HCT116 (cell line): ENCODE data around the gene ELAVL1. TPM values are rescaled to one million over a fixed set of nuclear protein-coding genes. Genes with fewer than 3 reads are reported as not detected.

Source experiments
- ATAC-seq: fragments of 200-7000 bp; cut with Tn5 transposase; 2 replicates; pipeline ENCODE4 v1.9.1; 2020; ENCODE audit warnings: mild to moderate bottlenecking, moderate library complexity
- BruUV-seq: library from RNA; stranded (reverse); fragments of 400-500 nt; replicated peaks from 2 replicates; lab custom pipeline; 2021; lab: Mats Ljungman, UMichigan
- CTCF ChIA-PET: fragments of 300-600 bp; sonication (Branson Sonifier 250); formaldehyde crosslinking; loops from one replicate; lab custom pipeline; 2021; ENCODE audit warnings: antibody characterized with exemption; lab: Charles Lee
- POLR2A ChIA-PET: fragments of 300-600, 350-600 bp; sonication (Branson Sonifier 250); formaldehyde crosslinking; loops from one replicate; lab custom pipeline; 2021; ENCODE audit warnings: antibody characterized with exemption; lab: Charles Lee
- RAD21 ChIA-PET, 2 experiments: fragments of 300-600 bp; sonication (Branson Sonifier 250); formaldehyde crosslinking; loops; one replicate each; lab custom pipeline; 2023; ENCODE audit warnings: low total read pairs in 2 of 2; ENCODE audit not compliant: uncharacterized antibody in 2 of 2, unreplicated experiment in 2 of 2, low non-redundant PET in 1 of 2; lab: Charles Lee
- DNase-seq: peaks from one replicate; pipeline ENCODE4 v3.0.0-alpha.2; 2010; ENCODE audit warnings: low read depth, low spot score
- H2AFZ ChIP-seq: fragments of 200-600 bp; shearing (Covaris generic), sonication (generic); 2 replicates; pipeline ENCODE4 v1.6.1; 2017; ENCODE audit warnings: low read depth, mixed run types, mixed read lengths, antibody characterized with exemption, low read length; ENCODE audit not compliant: poor library complexity, severe bottlenecking
- H3K27ac ChIP-seq: 2 replicates; pipeline ENCODE4 v1.5.1; 2012; ENCODE audit warnings: low read depth, low read length
- H3K27me3 ChIP-seq: fragments of 200-600 bp; sonication (generic); 2 replicates; pipeline ENCODE4 v1.6.1; 2016; ENCODE audit warnings: mixed run types, low read length, mixed read lengths; ENCODE audit not compliant: insufficient read depth
- H3K36me3 ChIP-seq, 2 experiments: fragments of 200-500 bp in 1 of 2; fragments of 200-600 bp in 1 of 2; sonication (Bioruptor generic) in 1 of 2; sonication (generic) in 1 of 2; 2 replicates each; pipeline versions ENCODE4 v1.5.1 to v1.6.1; 2014 to 2016; ENCODE audit warnings: low read length in 2 of 2, inconsistent platforms in 1 of 2, mixed read lengths in 1 of 2, mixed run types in 1 of 2; ENCODE audit not compliant: insufficient read depth in 2 of 2, control insufficient read depth in 1 of 2
- H3K4me1 ChIP-seq, 2 experiments: fragments of 200-600 bp in 1 of 2; sonication (generic) in 1 of 2; 2 replicates each; pipeline versions ENCODE4 v1.5.1 to v1.6.1; 2012 to 2017; ENCODE audit warnings: low read length in 2 of 2, inconsistent platforms in 1 of 2, mild to moderate bottlenecking in 1 of 2, mixed read lengths in 1 of 2, mixed run types in 1 of 2, moderate library complexity in 1 of 2; ENCODE audit not compliant: insufficient read depth in 2 of 2, control insufficient read depth in 1 of 2
- H3K4me2 ChIP-seq: fragments of 200-600 bp; sonication (generic); 2 replicates; pipeline ENCODE4 v1.6.1; 2017; ENCODE audit warnings: mixed run types, low read length, mixed read lengths
- H3K4me3 ChIP-seq, 2 experiments: fragments of 200-600 bp in 1 of 2; sonication (generic) in 1 of 2; replicated peaks in 1 of 2; 2 replicates each; pipeline ENCODE4 v1.5.1; 2011 to 2016; ENCODE audit warnings: low read length in 2 of 2, control low read depth in 1 of 2, low read depth in 1 of 2, mild to moderate bottlenecking in 1 of 2, mixed read lengths in 1 of 2, mixed run types in 1 of 2
- H3K79me2 ChIP-seq: fragments of 200-600 bp; sonication (generic); 2 replicates; pipeline ENCODE4 v1.6.1; 2017; ENCODE audit warnings: mild to moderate bottlenecking, mixed run types, low read length, moderate library complexity, mixed read lengths; ENCODE audit not compliant: insufficient read depth
- H3K9ac ChIP-seq: fragments of 200-600 bp; sonication (generic); 2 replicates; pipeline ENCODE4 v1.6.1; 2016; ENCODE audit warnings: low read length, mixed read lengths
- H3K9me2 ChIP-seq: fragments of 200-600 bp; sonication (generic), shearing (Covaris generic); 2 replicates; pipeline ENCODE4 v1.6.1; 2017; ENCODE audit warnings: mixed run types, mild to moderate bottlenecking, moderate library complexity; ENCODE audit not compliant: insufficient read depth
- H3K9me3 ChIP-seq, 2 experiments: fragments of 200-500 bp in 1 of 2; fragments of 200-600 bp in 1 of 2; sonication (Bioruptor generic) in 1 of 2; sonication (generic) in 1 of 2; 2 replicates each; pipeline ENCODE4 v1.6.1; 2014 to 2017; ENCODE audit warnings: low read length in 2 of 2, mixed read lengths in 2 of 2, inconsistent platforms in 1 of 2, low read depth in 1 of 2, mild to moderate bottlenecking in 1 of 2, mixed run types in 1 of 2, moderate library complexity in 1 of 2; ENCODE audit not compliant: control insufficient read depth in 1 of 2, insufficient read depth in 1 of 2
- H4K20me1 ChIP-seq: fragments of 200-600 bp; sonication (generic), shearing (Covaris generic); 2 replicates; pipeline ENCODE4 v1.6.1; 2017; ENCODE audit warnings: mixed run types, mild to moderate bottlenecking, moderate library complexity; ENCODE audit not compliant: insufficient read depth
- CBX3 ChIP-seq: IDR thresholded peaks from 2 replicates; pipeline ENCODE4 v1.6.1; 2012; ENCODE audit warnings: low read depth
- ELF1 ChIP-seq: IDR thresholded peaks from 2 replicates; pipeline ENCODE4 v1.6.1; 2012; ENCODE audit warnings: low read depth, borderline replicate concordance
- EZH2 ChIP-seq: fragments of 200-600 bp; sonication (generic); IDR thresholded peaks from 2 replicates; pipeline ENCODE4 v1.6.1; 2017; ENCODE audit warnings: antibody characterized with exemption, mixed run types
- FOSL1 ChIP-seq: IDR thresholded peaks from 2 replicates; pipeline ENCODE4 v1.6.1; 2012; ENCODE audit warnings: low read depth
- JUND ChIP-seq: IDR thresholded peaks from 2 replicates; pipeline ENCODE4 v1.6.1; 2012
- POLR2AphosphoS5 ChIP-seq: IDR thresholded peaks from 2 replicates; pipeline ENCODE4 v1.6.1; 2011; ENCODE audit warnings: mild to moderate bottlenecking, low read depth, low read length, moderate library complexity
- RAD21 ChIP-seq: IDR thresholded peaks from 2 replicates; pipeline ENCODE4 v1.6.1; 2012; ENCODE audit warnings: low read depth, mild to moderate bottlenecking
- SP1 ChIP-seq: IDR thresholded peaks from 2 replicates; pipeline ENCODE4 v1.6.1; 2012; ENCODE audit warnings: low read depth
- SRF ChIP-seq: IDR thresholded peaks from 2 replicates; pipeline ENCODE4 v1.6.1; 2012; ENCODE audit warnings: low read depth
- TCF7L2 ChIP-seq: IDR thresholded peaks from 2 replicates; pipeline ENCODE4 v1.7.0; 2011; ENCODE audit warnings: borderline replicate concordance, inconsistent platforms; ENCODE audit not compliant: insufficient read depth, insufficient read length; ENCODE audit errors: extremely low read depth
- ZFX ChIP-seq: fragments of 450-650 bp; IDR thresholded peaks from 2 replicates; pipeline ENCODE4 v1.6.1; 2017
- ZNF274 ChIP-seq: fragments of 200-500 bp; sonication (Bioruptor generic); IDR thresholded peaks from 2 replicates; pipeline ENCODE4 v1.6.1; 2014; ENCODE audit warnings: mild to moderate bottlenecking, low read depth, low read length, inconsistent platforms
- intact Hi-C: fragments of 100-400 bp; cut with micrococcal nuclease; formaldehyde crosslinking; loops from 2 replicates; pipeline ENCODE4 v1.10.0; 2022
- total RNA-seq: library from RNA; stranded (reverse); gene quantifications from one replicate; pipeline ENCODE4 v1.2.1, GENCODE V29; 2021; ENCODE audit not compliant: unreplicated experiment
- TF ChIP-seq, protein P1 (sequence below), 3 experiments: fragments of 200-600 bp in 1 of 3; sonication (generic) in 1 of 3; IDR thresholded peaks in 2 of 3; conservative IDR thresholded peaks in 1 of 3; 2 replicates each; pipeline ENCODE4 v1.5.1; 2012 to 2017; ENCODE audit warnings: low read depth in 2 of 3, low read length in 2 of 3, antibody characterized with exemption in 1 of 3, borderline replicate concordance in 1 of 3, control low read depth in 1 of 3, mild to moderate bottlenecking in 1 of 3, mixed read lengths in 1 of 3, mixed run types in 1 of 3, moderate library complexity in 1 of 3; ENCODE audit not compliant: insufficient read depth in 1 of 3
- TF ChIP-seq, protein P2 (sequence below): IDR thresholded peaks from 2 replicates; pipeline ENCODE4 v1.6.1; 2012

ELAVL1 gene
- total RNA-seq, 1 experiment from 2014 or later, result 134 TPM

DNA sequence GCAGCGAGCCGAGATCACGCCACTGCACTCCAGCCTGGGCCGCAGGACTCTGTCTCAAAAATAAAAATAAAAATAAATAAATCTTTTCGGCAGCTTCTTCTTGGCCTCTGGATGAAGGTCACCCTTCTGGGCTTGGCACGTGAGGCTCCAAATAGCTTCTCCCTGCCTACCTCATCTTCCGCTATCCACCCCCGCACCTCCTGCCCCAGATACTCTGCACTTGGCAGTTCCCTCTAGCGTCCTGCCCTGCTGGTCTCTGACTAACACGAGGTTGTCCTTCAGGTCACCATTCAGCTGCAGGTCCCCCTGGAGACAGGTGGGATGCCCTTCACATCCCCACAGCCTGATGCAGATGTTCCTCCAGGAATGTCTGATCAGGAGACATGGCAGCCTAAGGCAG lies 38.6 kb upstream of the ELAVL1 start (continued):
- TF ChIP-seq RAD21 (no peak), JUND (no peak), SP1 (no peak), CBX3 (no peak), ZNF274 (no peak)
- TF ChIP-seq, protein P1, sequence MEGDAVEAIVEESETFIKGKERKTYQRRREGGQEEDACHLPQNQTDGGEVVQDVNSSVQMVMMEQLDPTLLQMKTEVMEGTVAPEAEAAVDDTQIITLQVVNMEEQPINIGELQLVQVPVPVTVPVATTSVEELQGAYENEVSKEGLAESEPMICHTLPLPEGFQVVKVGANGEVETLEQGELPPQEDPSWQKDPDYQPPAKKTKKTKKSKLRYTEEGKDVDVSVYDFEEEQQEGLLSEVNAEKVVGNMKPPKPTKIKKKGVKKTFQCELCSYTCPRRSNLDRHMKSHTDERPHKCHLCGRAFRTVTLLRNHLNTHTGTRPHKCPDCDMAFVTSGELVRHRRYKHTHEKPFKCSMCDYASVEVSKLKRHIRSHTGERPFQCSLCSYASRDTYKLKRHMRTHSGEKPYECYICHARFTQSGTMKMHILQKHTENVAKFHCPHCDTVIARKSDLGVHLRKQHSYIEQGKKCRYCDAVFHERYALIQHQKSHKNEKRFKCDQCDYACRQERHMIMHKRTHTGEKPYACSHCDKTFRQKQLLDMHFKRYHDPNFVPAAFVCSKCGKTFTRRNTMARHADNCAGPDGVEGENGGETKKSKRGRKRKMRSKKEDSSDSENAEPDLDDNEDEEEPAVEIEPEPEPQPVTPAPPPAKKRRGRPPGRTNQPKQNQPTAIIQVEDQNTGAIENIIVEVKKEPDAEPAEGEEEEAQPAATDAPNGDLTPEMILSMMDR (IDR thresholded peaks at IDR 0.05 in 2 of 3, conservative IDR thresholded peaks at IDR 0.05 in 1 of 3; ENCODE audit: borderline replicate concordance in 1 of 3, insufficient read depth in 1 of 3, low read depth in 2 of 3, low read length in 2 of 3), result no peak

DNA sequence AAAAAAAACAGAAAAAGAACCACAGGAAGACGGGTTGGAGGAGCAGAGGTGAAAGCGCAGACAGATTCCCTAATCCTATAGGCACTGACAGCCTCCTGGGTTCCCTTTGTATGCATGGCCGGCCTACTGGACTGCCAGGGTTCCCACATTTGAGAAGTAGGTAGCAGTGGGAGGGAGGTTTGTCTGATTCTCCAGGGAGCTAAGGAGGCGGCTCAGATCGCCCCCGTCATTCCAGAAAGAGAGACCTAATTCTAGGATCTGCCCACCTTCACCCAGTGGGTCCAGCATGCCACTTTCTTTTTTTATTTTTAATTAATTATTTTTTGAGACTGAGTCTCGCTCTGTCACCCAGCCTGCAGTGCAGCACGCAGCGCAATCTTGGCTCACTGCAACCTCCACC lies 37.5 kb upstream of the ELAVL1 start:
- Histone ChIP-seq H3K4me2 (no peak overlapping the region), H3K9me2 (no peaks in the 10 kb centered on the region), H2AFZ (no peak overlapping the region), H3K79me2 (no peaks in the 10 kb centered on the region), H4K20me1 (no peaks in the 10 kb centered on the region), H3K9me3 (no peaks in the 10 kb centered on the region), H3K9ac (no peak overlapping the region), H3K27me3 (no peaks in the 10 kb centered on the region), H3K4me1 (peaks cover 4 to 10% of the 10 kb centered on the region in 2 experiments; a peak in 3 of 4 replicates), H3K4me3 (no peak overlapping the region), H3K27ac (no peak overlapping the region), H3K36me3 (no peaks in the 10 kb centered on the region)
- ATAC-seq (no peak), DNase-seq (no peak)
- no TSS peak for BruUV-seq
- POLR2A ChIA-PET, result interaction anchor here (0.5 kb wide), 1 partner anchor 15 kb away, joined by 3 read pairs; no protein-coding TSS in a partner anchor
- RAD21 ChIA-PET, result no interaction called here
- TF ChIP-seq EZH2 (no peak), TCF7L2 (no peak), ZFX (no peak), JUND (no peak), ZNF274 (no peak), POLR2AphosphoS5 (no peak), SRF (no peak), ELF1 (no peak), FOSL1 (no peak)
- TF ChIP-seq, protein P2, sequence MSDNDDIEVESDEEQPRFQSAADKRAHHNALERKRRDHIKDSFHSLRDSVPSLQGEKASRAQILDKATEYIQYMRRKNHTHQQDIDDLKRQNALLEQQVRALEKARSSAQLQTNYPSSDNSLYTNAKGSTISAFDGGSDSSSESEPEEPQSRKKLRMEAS, result no peak
- TF ChIP-seq, protein P1 (IDR thresholded peaks at IDR 0.05 in 2 of 3, conservative IDR thresholded peaks at IDR 0.05 in 1 of 3; ENCODE audit: borderline replicate concordance in 1 of 3, insufficient read depth in 1 of 3, low read depth in 2 of 3, low read length in 2 of 3), result no peak
- intact Hi-C loops, result no loop called here
- CTCF ChIA-PET, result no interaction called here
